Activated CD8-positive, alpha-beta T cell treated with anti-CD3 and anti-CD28 coated beads for 36 hours (primary cell): ENCODE measurements around the gene OR4C12. TPM values are rescaled to one million over a fixed set of nuclear protein-coding genes. Genes with fewer than 3 reads are reported as not detected.
"Not testable (repeated sequence)": the region's sequence is repeated elsewhere in the genome, so short reads cannot be mapped to it uniquely, and the experiment has no call there.

Source experiments
- ATAC-seq: fragments of 200-7000 bp; cut with Tn5 transposase; one replicate; pipeline ENCODE4 v1.10.0; 2021; ENCODE audit warnings: mild to moderate bottlenecking, moderate library complexity
- CTCF ChIA-PET: fragments of 350-600 bp; sonication (Branson Sonifier 250); formaldehyde crosslinking; loops from one replicate; lab custom pipeline; 2021; ENCODE audit warnings: antibody characterized with exemption; lab: Charles Lee
- POLR2A ChIA-PET: fragments of 350-600 bp; sonication (Branson Sonifier 250); formaldehyde crosslinking; loops from one replicate; lab custom pipeline; 2021; ENCODE audit warnings: antibody characterized with exemption; lab: Charles Lee
- DNase-seq: peaks from one replicate; pipeline ENCODE4 v3.0.0-alpha.2; 2020
- H3K27ac Mint-ChIP-seq: one replicate; pipeline ENCODE4 v1.8.0; 2021; ENCODE audit warnings: mild to moderate bottlenecking, mixed read lengths
- H3K27me3 Mint-ChIP-seq: one replicate; pipeline ENCODE4 v1.8.0; 2021; ENCODE audit warnings: mixed read lengths
- H3K36me3 Mint-ChIP-seq: one replicate; pipeline ENCODE4 v1.8.0; 2021; ENCODE audit warnings: low read depth, mixed read lengths
- H3K4me1 Mint-ChIP-seq: one replicate; pipeline ENCODE4 v1.8.0; 2021; ENCODE audit warnings: low read depth, mixed read lengths
- H3K4me3 Mint-ChIP-seq: one replicate; pipeline ENCODE4 v1.8.0; 2021; ENCODE audit warnings: mild to moderate bottlenecking, moderate library complexity, mixed read lengths
- H3K9me3 Mint-ChIP-seq: one replicate; pipeline ENCODE4 v1.8.0; 2021; ENCODE audit warnings: mixed read lengths
- intact Hi-C: fragments of 100-400 bp; cut with micrococcal nuclease; formaldehyde crosslinking; loops from one replicate; pipeline ENCODE4 v1.10.0; 2022
- total RNA-seq, 2 experiments: library from RNA; stranded (reverse); gene quantifications; one replicate each; pipeline ENCODE4 v1.2.3, GENCODE V29; 2021
- TF ChIP-seq, protein P1 (sequence below): fragments of 200-600 bp; IDR thresholded peaks from one replicate; pipeline ENCODE4 v1.8.0; 2022; ENCODE audit warnings: antibody characterized with exemption, mild to moderate bottlenecking

Gene OR4C12
- not detected for total RNA-seq

GRCh38 chr11:49982435-49982834 lies at the start of gene OR4C12:
Gene OR4C12 (minus strand): TSS chr11:49982535. CDS start chr11:49982501, 34 bp downstream.
- POLR2A ChIA-PET = not testable (repeated sequence)

DNA sequence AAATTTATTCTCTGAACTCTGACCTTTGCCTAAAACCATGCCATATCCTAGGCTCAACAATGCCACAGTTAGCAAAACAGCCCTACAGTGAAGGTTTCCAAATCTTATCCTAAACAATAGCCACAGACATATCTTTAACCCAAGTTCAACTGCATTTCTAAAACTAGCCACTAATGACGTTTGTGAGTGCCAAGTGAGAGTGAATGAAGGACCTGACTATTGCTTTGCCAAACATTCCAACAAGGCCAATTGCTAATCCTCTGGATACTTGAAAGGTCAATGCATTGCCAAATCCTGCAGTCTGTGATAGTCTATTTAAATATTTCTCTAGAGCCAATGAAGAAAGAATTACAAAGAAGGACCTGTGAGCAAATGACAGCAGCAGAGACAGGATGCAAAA lies 47.9 kb upstream of the OR4C12 start:
- Mint-ChIP-seq H3K4me3 (no peak overlapping the region), H3K36me3 (no peaks in the 10 kb centered on the region), H3K4me1 (no peaks in the 10 kb centered on the region), H3K27ac (no peak overlapping the region), H3K27me3 (no peaks in the 10 kb centered on the region), H3K9me3 (peaks cover 20% of the 10 kb centered on the region)
- DNase-seq = no peak
- ChIA-PET CTCF (no interaction called here), POLR2A (no interaction called here)
- TF ChIP-seq, protein P1, sequence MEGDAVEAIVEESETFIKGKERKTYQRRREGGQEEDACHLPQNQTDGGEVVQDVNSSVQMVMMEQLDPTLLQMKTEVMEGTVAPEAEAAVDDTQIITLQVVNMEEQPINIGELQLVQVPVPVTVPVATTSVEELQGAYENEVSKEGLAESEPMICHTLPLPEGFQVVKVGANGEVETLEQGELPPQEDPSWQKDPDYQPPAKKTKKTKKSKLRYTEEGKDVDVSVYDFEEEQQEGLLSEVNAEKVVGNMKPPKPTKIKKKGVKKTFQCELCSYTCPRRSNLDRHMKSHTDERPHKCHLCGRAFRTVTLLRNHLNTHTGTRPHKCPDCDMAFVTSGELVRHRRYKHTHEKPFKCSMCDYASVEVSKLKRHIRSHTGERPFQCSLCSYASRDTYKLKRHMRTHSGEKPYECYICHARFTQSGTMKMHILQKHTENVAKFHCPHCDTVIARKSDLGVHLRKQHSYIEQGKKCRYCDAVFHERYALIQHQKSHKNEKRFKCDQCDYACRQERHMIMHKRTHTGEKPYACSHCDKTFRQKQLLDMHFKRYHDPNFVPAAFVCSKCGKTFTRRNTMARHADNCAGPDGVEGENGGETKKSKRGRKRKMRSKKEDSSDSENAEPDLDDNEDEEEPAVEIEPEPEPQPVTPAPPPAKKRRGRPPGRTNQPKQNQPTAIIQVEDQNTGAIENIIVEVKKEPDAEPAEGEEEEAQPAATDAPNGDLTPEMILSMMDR = no peak
- ATAC-seq = no peak
- intact Hi-C loops = no loop called here

More at GRCh38 chr11:49982435-49982834, at the start of gene OR4C12:
- H3K27ac Mint-ChIP-seq, DNase-seq, intact Hi-C loops, H3K36me3 Mint-ChIP-seq, H3K27me3 Mint-ChIP-seq, ATAC-seq, CTCF ChIA-PET, H3K4me1 Mint-ChIP-seq, H3K4me3 Mint-ChIP-seq: not testable (repeated sequence)
- H3K9me3 Mint-ChIP-seq = peaks cover 12% of the 10 kb centered on the region

GRCh38 chr11:49995565-49995964 lies 13.2 kb upstream of the OR4C12 start:
- H3K36me3 Mint-ChIP-seq = no peaks in the 10 kb centered on the region
- H3K27ac Mint-ChIP-seq = no peak overlapping the region
- peaks cover 7% of the 10 kb centered on the region for H3K9me3 Mint-ChIP-seq
- ATAC-seq (no peak), DNase-seq (peak; percentile 52)
- no peaks in the 10 kb centered on the region for H3K27me3 Mint-ChIP-seq
- H3K4me3 Mint-ChIP-seq = no peak overlapping the region
- intact Hi-C loops = no loop called here
- H3K4me1 Mint-ChIP-seq = no peaks in the 10 kb centered on the region
- ChIA-PET POLR2A (no interaction called here), CTCF (interaction anchor here (0.6 to 1.1 kb wide), 2 partner anchors 1545 to 1688 kb away, joined by 3 read pairs; no protein-coding TSS in a partner anchor)
- TF ChIP-seq, protein P1 = peak; percentile 70

DNA sequence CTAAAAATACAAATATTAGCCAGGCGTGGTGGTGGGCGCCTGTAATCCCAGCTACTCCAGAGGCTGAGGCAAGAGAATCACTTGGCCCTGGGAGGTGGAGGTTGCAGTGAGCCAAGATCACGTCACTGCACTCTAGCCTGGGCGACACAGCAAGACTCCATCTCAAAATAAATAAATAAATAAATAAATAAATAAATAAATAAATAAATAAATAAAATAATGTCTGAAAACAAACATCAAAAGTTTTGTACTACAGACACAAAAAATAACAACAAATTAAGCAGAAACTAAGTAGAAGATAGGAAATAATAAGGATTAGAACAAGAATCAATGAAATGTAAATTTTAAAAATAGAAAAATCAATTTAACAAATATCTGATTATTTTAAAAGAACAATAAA lies 8.9 kb downstream of the OR4C12 start:
- H3K27ac Mint-ChIP-seq, H3K4me3 Mint-ChIP-seq, H3K36me3 Mint-ChIP-seq, DNase-seq, intact Hi-C loops, ATAC-seq, POLR2A ChIA-PET, H3K9me3 Mint-ChIP-seq, H3K4me1 Mint-ChIP-seq, H3K27me3 Mint-ChIP-seq, CTCF ChIA-PET: not testable (repeated sequence)

GRCh38 chr11:49952091-49952490 lies 30.2 kb downstream of the OR4C12 start, which contains the start of gene OR4C13:
Gene OR4C13 (plus strand): TSS chr11:49952391. CDS start chr11:49952423, 32 bp downstream.
- POLR2A ChIA-PET = no interaction called here
- Mint-ChIP-seq H3K27me3 (no peaks in the 10 kb centered on the region), H3K9me3 (peaks cover 10% of the 10 kb centered on the region), H3K36me3 (no peaks in the 10 kb centered on the region), H3K27ac (no peak within 1 kb of the TSS), H3K4me1 (no peaks in the 10 kb centered on the region), H3K4me3 (no peak within 1 kb of the TSS)
- CTCF ChIA-PET = no interaction called here
- intact Hi-C loops = no loop called here
- DNase-seq (no peak), ATAC-seq (no peak)
- TF ChIP-seq, protein P1 = no peak

DNA sequence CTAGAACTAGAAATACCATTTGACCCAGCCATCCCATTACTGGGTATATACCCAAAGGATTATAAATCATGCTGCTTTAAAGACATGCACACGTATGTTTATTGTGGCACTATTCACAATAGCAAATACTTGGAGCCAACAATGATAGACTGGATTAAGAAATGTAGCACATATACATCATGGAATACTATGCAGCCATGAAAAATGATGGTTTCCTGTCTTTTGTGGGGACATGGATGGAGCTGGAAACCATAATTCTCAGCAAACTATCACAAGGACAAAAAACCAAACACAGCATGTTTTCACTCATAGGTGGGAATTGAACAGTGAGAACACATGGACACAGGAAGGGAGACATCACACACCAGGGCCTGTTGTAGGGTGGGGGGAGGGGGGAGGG lies 33.6 kb downstream of the OR4C12 start:
- H3K4me1 Mint-ChIP-seq, POLR2A ChIA-PET, H3K36me3 Mint-ChIP-seq, DNase-seq, CTCF ChIA-PET, intact Hi-C loops, ATAC-seq, H3K27me3 Mint-ChIP-seq, H3K27ac Mint-ChIP-seq, H3K4me3 Mint-ChIP-seq: not testable (repeated sequence)
- H3K9me3 Mint-ChIP-seq = peaks cover 12% of the 10 kb centered on the region

Other genes with a start within 250 kb of the OR4C12 start
- not detected for gene OR4C13, start 30.1 kb downstream of the OR4C12 start, total RNA-seq
- not detected for gene OR4C45, start 50.3 kb upstream of the OR4C12 start, total RNA-seq